HepG2 (cell line): ENCODE measurements around the gene PHKB. TPM values are rescaled to one million over a fixed set of nuclear protein-coding genes. Genes with fewer than 3 reads are reported as not detected.

Experiments
- ATAC-seq: fragments of 200-7000 bp; cut with Tn5 transposase; 3 replicates; pipeline ENCODE4 v1.9.1; 2020; ENCODE audit warnings: mild to moderate bottlenecking, moderate library complexity
- BruUV-seq: library from RNA; stranded (reverse); fragments of 400-500 nt; replicated peaks from 2 replicates; lab custom pipeline; 2021; lab: Mats Ljungman, UMichigan
- CTCF ChIA-PET: fragments of 300-600 bp; formaldehyde crosslinking; extraction: SDS; loops from one replicate; lab custom pipeline; 2021; ENCODE audit warnings: low total read pairs, inconsistent platforms, low intra/inter-chr PET ratio; lab: Yijun Ruan, JAX
- POLR2A ChIA-PET: fragments of 350-600 bp; sonication (Branson Sonifier 250); formaldehyde crosslinking; loops from one replicate; lab custom pipeline; 2020; ENCODE audit warnings: antibody characterized with exemption, inconsistent platforms; lab: Yijun Ruan, JAX
- DNase-seq: peaks from one replicate; pipeline ENCODE4 v3.0.0-alpha.2; 2015; ENCODE audit warnings: low spot score
- FAIRE-seq: peaks from 3 replicates; lab custom pipeline; 2011; peaks lifted over from hg19 to GRCh38; lab: Jason Lieb, UNC
- H2AFZ ChIP-seq: one replicate; pipeline ENCODE4 v1.6.1; 2011; ENCODE audit warnings: low read length, inconsistent platforms
- H3K27ac ChIP-seq: fragments of 300-600 bp; 3 replicates; pipeline ENCODE4 v1.8.0; 2011; ENCODE audit warnings: mixed run types, mild to moderate bottlenecking, mixed read lengths, low read length, inconsistent platforms; ENCODE audit not compliant: insufficient read depth; ENCODE audit errors: extremely low read length
- H3K27me3 ChIP-seq, 2 experiments: fragments of 200-600 bp in 1 of 2; 2 replicates in 1 of 2; 3 replicates in 1 of 2; pipeline versions ENCODE4 v1.6.0 to v1.8.0; 2011; ENCODE audit warnings: low read length in 2 of 2, mild to moderate bottlenecking in 2 of 2, moderate library complexity in 2 of 2, inconsistent platforms in 1 of 2; ENCODE audit not compliant: insufficient read depth in 2 of 2, control insufficient read depth in 1 of 2
- H3K36me3 ChIP-seq, 2 experiments: fragments of 200-600 bp in 1 of 2; replicated peaks in 1 of 2; 2 replicates in 1 of 2; 3 replicates in 1 of 2; pipeline versions ENCODE4 v1.5.1 to v1.8.0; 2011; ENCODE audit warnings: low read length in 2 of 2, inconsistent platforms in 1 of 2; ENCODE audit not compliant: insufficient read depth in 2 of 2, control insufficient read depth in 1 of 2
- H3K4me1 ChIP-seq: 2 replicates; pipeline ENCODE4 v1.5.1; 2012; ENCODE audit warnings: low read length, inconsistent platforms; ENCODE audit not compliant: insufficient read depth
- H3K4me2 ChIP-seq: 2 replicates; pipeline ENCODE4 v1.6.0; 2011; ENCODE audit warnings: low read depth, low read length, inconsistent platforms
- H3K4me3 ChIP-seq, 3 experiments: fragments of 200-600 bp in 1 of 3; sonication (generic), shearing (Covaris generic) in 1 of 3; replicated peaks in 1 of 3; 2 replicates each; pipeline ENCODE4 v1.5.1; 2011 to 2016; ENCODE audit warnings: low read length in 3 of 3, inconsistent platforms in 2 of 3, low read depth in 2 of 3, mild to moderate bottlenecking in 2 of 3, control low read depth in 1 of 3, mixed read lengths in 1 of 3; ENCODE audit not compliant: insufficient read depth in 1 of 3
- H3K79me2 ChIP-seq: one replicate; pipeline ENCODE4 v1.6.1; 2011; ENCODE audit warnings: low read length, inconsistent platforms; ENCODE audit not compliant: insufficient read depth
- H3K9ac ChIP-seq: 2 replicates; pipeline ENCODE4 v1.6.0; 2011; ENCODE audit warnings: mild to moderate bottlenecking, low read depth, low read length, inconsistent platforms; ENCODE audit not compliant: insufficient read depth
- H3K9me3 ChIP-seq: 2 replicates; pipeline ENCODE4 v1.5.1; 2012; ENCODE audit warnings: mild to moderate bottlenecking, low read length
- H4K20me1 ChIP-seq: 2 replicates; pipeline ENCODE4 v1.6.0; 2011; ENCODE audit warnings: inconsistent platforms, mild to moderate bottlenecking, low read length, moderate library complexity; ENCODE audit not compliant: insufficient read depth
- GFI1 ChIP-seq: sonication (generic); formaldehyde crosslinking; IDR thresholded peaks from 2 replicates; pipeline ENCODE4 v1.5.0; 2020; ENCODE audit warnings: missing genetic modification reagents, mild to moderate bottlenecking, borderline replicate concordance
- PAWR ChIP-seq: sonication (generic); formaldehyde crosslinking; IDR thresholded peaks from 2 replicates; pipeline ENCODE4 v1.4.0; 2020; ENCODE audit warnings: missing genetic modification reagents, mild to moderate bottlenecking, borderline replicate concordance
- ZNF12 ChIP-seq: sonication (generic); formaldehyde crosslinking; IDR thresholded peaks from 2 replicates; pipeline ENCODE4 v1.5.0; 2020; ENCODE audit warnings: missing genetic modification reagents
- ZNF318 ChIP-seq: sonication (generic); formaldehyde crosslinking; IDR thresholded peaks from 2 replicates; pipeline ENCODE4 v1.4.0; 2020; ENCODE audit warnings: mild to moderate bottlenecking, missing genetic modification reagents
- ZNF557 ChIP-seq: sonication (generic); formaldehyde crosslinking; IDR thresholded peaks from 2 replicates; pipeline ENCODE4 v1.4.0; 2020; ENCODE audit warnings: missing genetic modification reagents
- WGBS: methylation state at CpG from one replicate; pipeline ENCODE4 v1.1.6; 2017; ENCODE audit warnings: low lambda C conversion rate; 5-methylcytosine and 5-hydroxymethylcytosine counted together
- in situ Hi-C: cut with HindIII; loops from 2 replicates; pipeline ENCODE4 v1.10.0; 2017; ENCODE audit warnings: low pct_unique_long_range_greater_than_20kb; ENCODE audit not compliant: extremely low pct_ligation_motif_present
- intact Hi-C: fragments of 100-400 bp; cut with micrococcal nuclease; formaldehyde crosslinking; loops from one replicate; pipeline ENCODE4 v1.10.0; 2022; ENCODE audit not compliant: unreplicated experiment
- polyA plus RNA-seq, 8 experiments: library from polyadenylated mRNA; depleted of rRNA in 3 of 8; stranded (reverse) in 7 of 8; unstranded in 1 of 8; fragments of >200 nt; fragmentation: Illumina TruSeq in 4 of 8; extraction: Trizol in 4 of 8; gene quantifications; 2 replicates each; pipeline versions ENCODE4 v1.2.1 to v1.2.3, GENCODE V29; 2011 to 2016; ENCODE audit warnings: low read depth in 4 of 8, missing spikeins in 1 of 8, mixed read lengths in 1 of 8; ENCODE audit not compliant: insufficient read depth in 1 of 8
- total RNA-seq, 5 experiments: library from RNA; depleted of rRNA; stranded (reverse); fragments of >200 nt; fragmentation: Illumina TruSeq; extraction: Trizol; gene quantifications; 2 replicates each; pipeline ENCODE4 v1.2.3, GENCODE V29; 2016; ENCODE audit warnings: low read depth in 1 of 5

PHKB gene
- total and polyA plus RNA-seq, 2 of the 13 experiments (the other 11 are each of a cell fraction or from before 2014, with no cell fraction given) = 66.0 to 80.8 TPM

GRCh38 chr16:47524007-47524405, 62.9 kb downstream of the PHKB start:
- Histone ChIP-seq H3K36me3 (peaks cover 1 to 3% of the 10 kb centered on the region in 2 experiments; a peak in 1 of 5 replicates), H3K9me3 (no peaks in the 10 kb centered on the region), H2AFZ (no peak overlapping the region), H3K9ac (0 out of 2 replicates have a peak overlapping the region, but pooled peaks have one; percentile 1), H4K20me1 (no peaks in the 10 kb centered on the region), H3K4me2 (peak overlapping the region; percentile 52), H3K4me1 (peaks cover 22% of the 10 kb centered on the region), H3K79me2 (peaks cover 5% of the 10 kb centered on the region), H3K27me3 (no peaks in the 10 kb centered on the region), H3K4me3 (no peak overlapping the region; a peak in 1 of 6 replicates), H3K27ac (peak overlapping the region; percentile 30)
- no peak for ATAC-seq
- no peak for FAIRE-seq
- BruUV-seq = no TSS peak
- POLR2A ChIA-PET = interaction anchor here (1.3 to 1.5 kb wide), 3 partner anchors 25 to 63 kb away, joined by 3 to 17 read pairs (median 10); partner anchors contain the start of genes ITFG1 and PHKB
- CTCF ChIA-PET = no interaction called here
- intact Hi-C loops = no loop called here
- 91% methylated on average over 5 of the region's 5 CpGs for WGBS
- DNase-seq = no peak
- TF ChIP-seq PAWR (CRISPR knock-in tag) (no peak), GFI1 (CRISPR knock-in tag) (0 out of 2 replicates have a peak, but pooled peaks have one; percentile 1), ZNF12 (CRISPR knock-in tag) (no peak)
- in situ Hi-C loops = no loop called here

- Histone ChIP-seq H3K79me2 (peaks cover 5% of the 10 kb centered on the region), H3K4me3 (no peak overlapping the region), H2AFZ (no peak overlapping the region), H3K27ac (no peak overlapping the region), H3K4me2 (no peak overlapping the region), H3K4me1 (peaks cover 11% of the 10 kb centered on the region), H3K9me3 (no peaks in the 10 kb centered on the region), H3K9ac (no peak overlapping the region), H3K27me3 (no peaks in the 10 kb centered on the region), H3K36me3 (peaks cover 0 to 1% of the 10 kb centered on the region in 2 experiments; a peak in 1 of 5 replicates), H4K20me1 (no peaks in the 10 kb centered on the region)
- intact Hi-C loops = no loop called here
- CTCF ChIA-PET = no interaction called here
- in situ Hi-C loops = no loop called here
- DNase-seq (no peak), ATAC-seq (no peak), FAIRE-seq (no peak)
- POLR2A ChIA-PET = no interaction called here
- no TSS peak for BruUV-seq
- 97% methylated on average over 4 of the region's 4 CpGs for WGBS
- TF ChIP-seq ZNF318 (CRISPR knock-in tag) = no peak
- no peak for TF ChIP-seq ZNF557 (CRISPR knock-in tag)
Observed at GRCh38 chr16:47528431-47528830, 67.3 kb downstream of the PHKB start.
